Panc1 (cell line): ENCODE results near the gene NMD3. TPM values are rescaled to one million over a fixed set of nuclear protein-coding genes. Genes with fewer than 3 reads are reported as not detected.

ENCODE experiments used
- ATAC-seq: fragments of 200-7000 bp; cut with Tn5 transposase; 2 replicates; pipeline ENCODE4 v1.9.1; 2020; ENCODE audit warnings: mild to moderate bottlenecking, moderate library complexity
- BruUV-seq: library from RNA; stranded (reverse); fragments of 400-500 nt; replicated peaks from 2 replicates; lab custom pipeline; 2021; lab: Mats Ljungman, UMichigan
- CTCF ChIA-PET: fragments of 300-600 bp; sonication (Branson Sonifier 250); formaldehyde crosslinking; loops from one replicate; lab custom pipeline; 2022; ENCODE audit warnings: antibody characterized with exemption; lab: Charles Lee
- POLR2A ChIA-PET: fragments of 300-600 bp; sonication (Branson Sonifier 250); formaldehyde crosslinking; loops from one replicate; lab custom pipeline; 2022; ENCODE audit warnings: antibody characterized with exemption; lab: Charles Lee
- DNase-seq: peaks from one replicate; pipeline ENCODE4 v3.0.0-alpha.2; 2010; ENCODE audit warnings: low read depth, low spot score
- H3K27ac ChIP-seq: 2 replicates; pipeline ENCODE4 v1.5.1; 2011; ENCODE audit warnings: mild to moderate bottlenecking, low read length, inconsistent platforms
- H3K27me3 ChIP-seq: fragments of 200-500 bp; sonication (Bioruptor generic); 2 replicates; pipeline ENCODE4 v1.6.0; 2014; ENCODE audit warnings: low read length, inconsistent platforms; ENCODE audit not compliant: control insufficient read depth, insufficient read depth
- H3K36me3 ChIP-seq: fragments of 200-500 bp; sonication (Bioruptor generic); 2 replicates; pipeline ENCODE4 v1.5.1; 2014; ENCODE audit warnings: inconsistent platforms, mild to moderate bottlenecking, low read length, moderate library complexity; ENCODE audit not compliant: control insufficient read depth, insufficient read depth
- H3K4me1 ChIP-seq: 2 replicates; pipeline ENCODE4 v1.5.1; 2011; ENCODE audit warnings: inconsistent platforms, mild to moderate bottlenecking, low read length, moderate library complexity; ENCODE audit not compliant: control insufficient read depth, insufficient read depth
- H3K4me3 ChIP-seq, 2 experiments: 2 replicates each; pipeline ENCODE4 v1.5.1; 2011 to 2012; ENCODE audit warnings: low read depth in 2 of 2, low read length in 2 of 2, mild to moderate bottlenecking in 2 of 2, inconsistent platforms in 1 of 2, moderate library complexity in 1 of 2
- H3K9me3 ChIP-seq: fragments of 200-500 bp; sonication (Bioruptor generic); 2 replicates; pipeline ENCODE4 v1.5.1; 2014; ENCODE audit warnings: low read depth, mild to moderate bottlenecking, inconsistent platforms, low read length, moderate library complexity; ENCODE audit not compliant: control insufficient read depth, insufficient read depth
- POLR2AphosphoS5 ChIP-seq: IDR thresholded peaks from 2 replicates; pipeline ENCODE4 v1.6.1; 2012; ENCODE audit warnings: mild to moderate bottlenecking, low read depth, low read length, moderate library complexity
- SIN3A ChIP-seq: IDR thresholded peaks from 2 replicates; pipeline ENCODE4 v1.6.1; 2012; ENCODE audit warnings: low read depth, mild to moderate bottlenecking, low read length, moderate library complexity, borderline replicate concordance; ENCODE audit not compliant: insufficient read depth
- TCF7L2 ChIP-seq: IDR thresholded peaks from 2 replicates; pipeline ENCODE4 v1.6.1; 2011; ENCODE audit warnings: mild to moderate bottlenecking, low read depth, low read length, inconsistent platforms
- in situ Hi-C: cut with HindIII; loops from 2 replicates; pipeline ENCODE4 v1.10.0; 2016; ENCODE audit warnings: low sequenced_read_pairs, low pct_unique_long_range_greater_than_20kb
- intact Hi-C: fragments of 100-400 bp; cut with micrococcal nuclease; formaldehyde crosslinking; loops from one replicate; pipeline ENCODE4 v1.10.0; 2022; ENCODE audit not compliant: unreplicated experiment
- total RNA-seq: library from RNA; stranded (reverse); gene quantifications from one replicate; pipeline ENCODE4 v1.2.1, GENCODE V29; 2021; ENCODE audit not compliant: unreplicated experiment
- TF ChIP-seq, protein P1 (sequence below), 2 experiments: IDR thresholded peaks; 2 replicates each; pipeline ENCODE4 v1.6.1; 2011 to 2012; ENCODE audit warnings: low read depth in 2 of 2, control low read depth in 1 of 2, low read length in 1 of 2, mild to moderate bottlenecking in 1 of 2, moderate library complexity in 1 of 2; ENCODE audit not compliant: insufficient read depth in 1 of 2
- TF ChIP-seq, protein P2 (sequence below): fragments of 450-650 bp; IDR thresholded peaks from 2 replicates; pipeline ENCODE4 v1.5.1; 2017; ENCODE audit warnings: mild to moderate bottlenecking

The NMD3 gene
- total RNA-seq, 1 experiment from 2014 or later: 64.6 TPM

DNA sequence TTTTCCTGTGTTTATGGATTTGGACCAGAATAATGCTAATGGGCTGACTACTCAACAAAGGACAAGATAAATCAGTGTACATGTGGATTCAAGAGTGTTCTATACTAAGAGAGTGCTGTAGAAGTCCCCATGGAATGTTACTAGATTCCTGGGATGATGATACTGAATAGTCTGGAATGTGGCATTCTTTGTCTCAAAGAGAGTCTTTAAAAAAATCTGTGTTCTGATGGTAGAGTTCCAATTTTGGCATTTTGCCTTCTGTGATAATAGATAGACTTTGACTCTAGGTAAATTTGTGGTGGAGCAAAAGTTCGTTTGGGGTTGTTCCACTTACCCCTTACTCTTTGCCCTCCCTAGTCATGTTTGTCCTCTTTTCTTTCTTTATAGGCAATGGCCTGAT is 43.7 kb downstream of the NMD3 start:
- Histone ChIP-seq H3K27ac (no peak overlapping the region), H3K4me1 (0 out of 2 replicates have a peak, but pooled peaks cover 4% of the 10 kb centered on the region), H3K36me3 (no peaks in the 10 kb centered on the region), H3K4me3 (no peak overlapping the region), H3K9me3 (peaks cover 14% of the 10 kb centered on the region; the same call in 1 of the 2 replicates), H3K27me3 (no peaks in the 10 kb centered on the region)
- DNase-seq: no peak
- ChIA-PET CTCF (no interaction called here), POLR2A (no interaction called here)
- no TSS peak for BruUV-seq
- TF ChIP-seq SIN3A (no peak), POLR2AphosphoS5 (no peak), TCF7L2 (no peak)
- TF ChIP-seq, protein P1, sequence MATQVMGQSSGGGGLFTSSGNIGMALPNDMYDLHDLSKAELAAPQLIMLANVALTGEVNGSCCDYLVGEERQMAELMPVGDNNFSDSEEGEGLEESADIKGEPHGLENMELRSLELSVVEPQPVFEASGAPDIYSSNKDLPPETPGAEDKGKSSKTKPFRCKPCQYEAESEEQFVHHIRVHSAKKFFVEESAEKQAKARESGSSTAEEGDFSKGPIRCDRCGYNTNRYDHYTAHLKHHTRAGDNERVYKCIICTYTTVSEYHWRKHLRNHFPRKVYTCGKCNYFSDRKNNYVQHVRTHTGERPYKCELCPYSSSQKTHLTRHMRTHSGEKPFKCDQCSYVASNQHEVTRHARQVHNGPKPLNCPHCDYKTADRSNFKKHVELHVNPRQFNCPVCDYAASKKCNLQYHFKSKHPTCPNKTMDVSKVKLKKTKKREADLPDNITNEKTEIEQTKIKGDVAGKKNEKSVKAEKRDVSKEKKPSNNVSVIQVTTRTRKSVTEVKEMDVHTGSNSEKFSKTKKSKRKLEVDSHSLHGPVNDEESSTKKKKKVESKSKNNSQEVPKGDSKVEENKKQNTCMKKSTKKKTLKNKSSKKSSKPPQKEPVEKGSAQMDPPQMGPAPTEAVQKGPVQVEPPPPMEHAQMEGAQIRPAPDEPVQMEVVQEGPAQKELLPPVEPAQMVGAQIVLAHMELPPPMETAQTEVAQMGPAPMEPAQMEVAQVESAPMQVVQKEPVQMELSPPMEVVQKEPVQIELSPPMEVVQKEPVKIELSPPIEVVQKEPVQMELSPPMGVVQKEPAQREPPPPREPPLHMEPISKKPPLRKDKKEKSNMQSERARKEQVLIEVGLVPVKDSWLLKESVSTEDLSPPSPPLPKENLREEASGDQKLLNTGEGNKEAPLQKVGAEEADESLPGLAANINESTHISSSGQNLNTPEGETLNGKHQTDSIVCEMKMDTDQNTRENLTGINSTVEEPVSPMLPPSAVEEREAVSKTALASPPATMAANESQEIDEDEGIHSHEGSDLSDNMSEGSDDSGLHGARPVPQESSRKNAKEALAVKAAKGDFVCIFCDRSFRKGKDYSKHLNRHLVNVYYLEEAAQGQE (IDR thresholded peaks at IDR 0.05; ENCODE audit: insufficient read depth in 1 of 2, low read depth in 2 of 2, low read length in 1 of 2): no peak
- TF ChIP-seq, protein P2, sequence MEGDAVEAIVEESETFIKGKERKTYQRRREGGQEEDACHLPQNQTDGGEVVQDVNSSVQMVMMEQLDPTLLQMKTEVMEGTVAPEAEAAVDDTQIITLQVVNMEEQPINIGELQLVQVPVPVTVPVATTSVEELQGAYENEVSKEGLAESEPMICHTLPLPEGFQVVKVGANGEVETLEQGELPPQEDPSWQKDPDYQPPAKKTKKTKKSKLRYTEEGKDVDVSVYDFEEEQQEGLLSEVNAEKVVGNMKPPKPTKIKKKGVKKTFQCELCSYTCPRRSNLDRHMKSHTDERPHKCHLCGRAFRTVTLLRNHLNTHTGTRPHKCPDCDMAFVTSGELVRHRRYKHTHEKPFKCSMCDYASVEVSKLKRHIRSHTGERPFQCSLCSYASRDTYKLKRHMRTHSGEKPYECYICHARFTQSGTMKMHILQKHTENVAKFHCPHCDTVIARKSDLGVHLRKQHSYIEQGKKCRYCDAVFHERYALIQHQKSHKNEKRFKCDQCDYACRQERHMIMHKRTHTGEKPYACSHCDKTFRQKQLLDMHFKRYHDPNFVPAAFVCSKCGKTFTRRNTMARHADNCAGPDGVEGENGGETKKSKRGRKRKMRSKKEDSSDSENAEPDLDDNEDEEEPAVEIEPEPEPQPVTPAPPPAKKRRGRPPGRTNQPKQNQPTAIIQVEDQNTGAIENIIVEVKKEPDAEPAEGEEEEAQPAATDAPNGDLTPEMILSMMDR: no peak
- ATAC-seq: no peak
- in situ Hi-C loops (no loop called here), intact Hi-C loops (no loop called here)

DNA sequence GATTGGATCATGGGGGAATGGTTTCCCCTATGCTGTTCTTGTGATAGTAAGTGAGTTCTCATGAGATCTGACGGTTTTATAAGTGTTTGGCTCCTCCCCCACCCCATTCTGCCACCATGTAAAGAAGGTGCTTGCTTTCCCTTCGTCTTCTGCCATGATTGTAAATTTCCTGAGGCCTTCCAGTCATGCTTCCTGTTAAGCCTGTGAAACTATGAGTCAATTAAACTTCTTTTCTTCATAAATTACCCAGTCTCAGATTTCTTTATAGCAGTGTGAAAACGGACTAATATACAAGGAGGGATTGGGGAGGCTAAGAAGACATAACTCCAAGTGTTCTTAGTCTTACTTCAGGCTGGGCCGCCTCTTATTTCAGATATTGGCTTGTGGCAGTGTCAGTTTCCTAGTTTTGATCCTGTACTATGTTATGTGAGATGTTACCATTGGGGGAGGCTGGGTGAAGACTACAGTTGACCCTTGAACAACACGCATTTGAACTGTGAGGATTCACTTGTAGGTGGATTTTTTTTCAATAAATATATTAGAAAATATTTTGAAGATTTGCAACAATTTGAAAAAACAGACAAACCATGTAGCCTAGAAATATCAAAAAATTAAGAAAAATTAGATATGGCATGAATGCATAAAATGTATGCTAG is 44.9 kb downstream of the NMD3 start:
- TF ChIP-seq TCF7L2 (no peak), POLR2AphosphoS5 (no peak), SIN3A (no peak)
- TF ChIP-seq, protein P1 (IDR thresholded peaks at IDR 0.05; ENCODE audit: insufficient read depth in 1 of 2, low read depth in 2 of 2, low read length in 1 of 2): no peak
- DNase-seq: no peak

More for the DNA sequence above, 44.9 kb downstream of the NMD3 start:
- Histone ChIP-seq H3K27ac (no peak overlapping the region), H3K4me3 (no peak overlapping the region), H3K36me3 (no peaks in the 10 kb centered on the region), H3K27me3 (no peaks in the 10 kb centered on the region), H3K4me1 (0 out of 2 replicates have a peak, but pooled peaks cover 4% of the 10 kb centered on the region), H3K9me3 (peaks cover 14% of the 10 kb centered on the region; the same call in 1 of the 2 replicates)
- POLR2A ChIA-PET: no interaction called here
- in situ Hi-C loops: no loop called here
- ATAC-seq: no peak
- CTCF ChIA-PET: no interaction called here
- BruUV-seq: no TSS peak
- intact Hi-C loops: no loop called here
